ENCODE measurements around the gene LIMS2. TPM values are rescaled to one million over a fixed set of nuclear protein-coding genes. Genes with fewer than 3 reads are reported as not detected.

Gene LIMS2, protein sequence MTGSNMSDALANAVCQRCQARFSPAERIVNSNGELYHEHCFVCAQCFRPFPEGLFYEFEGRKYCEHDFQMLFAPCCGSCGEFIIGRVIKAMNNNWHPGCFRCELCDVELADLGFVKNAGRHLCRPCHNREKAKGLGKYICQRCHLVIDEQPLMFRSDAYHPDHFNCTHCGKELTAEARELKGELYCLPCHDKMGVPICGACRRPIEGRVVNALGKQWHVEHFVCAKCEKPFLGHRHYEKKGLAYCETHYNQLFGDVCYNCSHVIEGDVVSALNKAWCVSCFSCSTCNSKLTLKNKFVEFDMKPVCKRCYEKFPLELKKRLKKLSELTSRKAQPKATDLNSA
- 10 to 100 TPM in 5 of 6 experiments, 1 to 10 TPM in 1; 6.6 to 37.7 (median 19.5) TPM for total RNA-seq
- long read RNA-seq, partial matches to known transcripts = 1 of 7 reads
- long read RNA-seq, other reads (novel, unspliced or antisense) = 6 of 7 reads

GRCh38 chr2:127675331-127676261 is at the start of gene LIMS2:
Gene LIMS2 (minus strand): TSS chr2:127675530. CDS start chr2:127675024, 506 bp downstream.
- Histone ChIP-seq H3K36me3 (no peaks in the 10 kb centered on the region), H3K4me3 (peak within 1 kb of the TSS; percentile 69 to 79 (median 70)), H3K27ac (peak within 1 kb of the TSS; percentile 34 to 70 (median 47)), H3K9me3 (no peaks in the 10 kb centered on the region), H3K27me3 (no peaks in the 10 kb centered on the region), H3K4me1 (peaks cover 0 to 6% (median 0%) of the 10 kb centered on the region in 4 donors)
- ATAC-seq (peak; percentile 82 to 86 (median 82)), DNase-seq (peak in 1 of 3 donors; percentile 71)
- intact Hi-C loops (cut with DNase I) = no loop called here
- WGBS (ENCODE audit: insufficient coverage, low coverage, low lambda C conversion rate, missing lambda C conversion rate) = 5% methylated on average over 23 of the region's 56 CpGs
- TF ChIP-seq, protein P1, sequence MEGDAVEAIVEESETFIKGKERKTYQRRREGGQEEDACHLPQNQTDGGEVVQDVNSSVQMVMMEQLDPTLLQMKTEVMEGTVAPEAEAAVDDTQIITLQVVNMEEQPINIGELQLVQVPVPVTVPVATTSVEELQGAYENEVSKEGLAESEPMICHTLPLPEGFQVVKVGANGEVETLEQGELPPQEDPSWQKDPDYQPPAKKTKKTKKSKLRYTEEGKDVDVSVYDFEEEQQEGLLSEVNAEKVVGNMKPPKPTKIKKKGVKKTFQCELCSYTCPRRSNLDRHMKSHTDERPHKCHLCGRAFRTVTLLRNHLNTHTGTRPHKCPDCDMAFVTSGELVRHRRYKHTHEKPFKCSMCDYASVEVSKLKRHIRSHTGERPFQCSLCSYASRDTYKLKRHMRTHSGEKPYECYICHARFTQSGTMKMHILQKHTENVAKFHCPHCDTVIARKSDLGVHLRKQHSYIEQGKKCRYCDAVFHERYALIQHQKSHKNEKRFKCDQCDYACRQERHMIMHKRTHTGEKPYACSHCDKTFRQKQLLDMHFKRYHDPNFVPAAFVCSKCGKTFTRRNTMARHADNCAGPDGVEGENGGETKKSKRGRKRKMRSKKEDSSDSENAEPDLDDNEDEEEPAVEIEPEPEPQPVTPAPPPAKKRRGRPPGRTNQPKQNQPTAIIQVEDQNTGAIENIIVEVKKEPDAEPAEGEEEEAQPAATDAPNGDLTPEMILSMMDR (IDR thresholded peaks at IDR 0.05) = peak in 3 of 4 donors; percentile 25 to 44 (median 35)
- no peak for TF ChIP-seq POLR2A (IDR thresholded peaks at IDR 0.05)

DNA sequence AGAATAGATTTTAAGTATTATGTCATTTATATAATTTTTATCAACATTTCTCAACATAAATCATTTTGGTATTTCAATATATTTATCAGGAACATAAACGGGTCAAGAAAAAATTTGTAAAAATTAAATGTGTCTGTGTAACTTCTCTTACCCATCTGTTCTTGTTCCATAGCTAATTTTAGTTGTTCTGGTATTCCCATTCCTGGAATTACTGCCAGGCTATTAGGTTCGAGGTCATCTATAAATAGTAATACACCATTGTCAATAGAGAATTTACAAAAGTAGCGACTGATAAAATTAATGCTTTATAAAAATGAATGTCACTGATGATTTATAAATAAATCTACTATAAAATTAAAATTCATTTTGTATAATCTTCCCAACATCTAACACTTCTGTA is 47.5 kb upstream of the LIMS2 start:
- WGBS (ENCODE audit: insufficient coverage, low coverage, low lambda C conversion rate, missing lambda C conversion rate) = 88% methylated on average over 3 of the region's 3 CpGs
- H3K27me3 ChIP-seq = no peaks in the 10 kb centered on the region
- intact Hi-C loops (cut with DNase I) = no loop called here
- no peaks in the 10 kb centered on the region for H3K9me3 ChIP-seq
- ATAC-seq (no peak), DNase-seq (no peak)
- no peaks in the 10 kb centered on the region for H3K4me1 ChIP-seq
- H3K4me3 ChIP-seq = no peak overlapping the region
- no peak overlapping the region for H3K27ac ChIP-seq
- TF ChIP-seq, protein P1 (IDR thresholded peaks at IDR 0.05) = no peak
- TF ChIP-seq POLR2A (IDR thresholded peaks at IDR 0.05) = no peak
- H3K36me3 ChIP-seq = peaks cover 0 to 52% (median 26%) of the 10 kb centered on the region in 4 donors

DNA sequence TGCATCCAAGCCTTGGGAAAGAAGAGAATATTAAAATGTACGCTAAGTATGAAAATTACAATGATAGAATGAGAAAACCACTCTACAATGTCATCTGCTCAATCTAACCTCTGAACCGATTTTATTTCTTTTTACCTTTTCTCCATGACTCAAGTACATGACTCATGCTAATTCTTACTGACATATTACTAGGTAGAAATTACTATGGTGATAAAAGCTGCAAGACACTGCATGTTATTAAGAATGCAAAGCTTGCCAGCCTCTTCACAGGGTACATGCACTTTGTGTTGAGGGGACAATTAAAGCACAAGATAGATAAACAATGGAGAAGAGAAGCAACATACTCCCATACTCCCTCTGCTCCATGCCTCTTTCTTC is 46.6 kb upstream of the LIMS2 start:
- no peaks in the 10 kb centered on the region for H3K9me3 ChIP-seq
- 96% methylated on average over 2 of the region's 2 CpGs for WGBS (ENCODE audit: insufficient coverage, low coverage, low lambda C conversion rate, missing lambda C conversion rate)
- H3K27ac ChIP-seq = no peak overlapping the region
- ATAC-seq = no peak
- no peaks in the 10 kb centered on the region for H3K27me3 ChIP-seq
- no peaks in the 10 kb centered on the region for H3K4me1 ChIP-seq
- no peak for DNase-seq
- TF ChIP-seq POLR2A (IDR thresholded peaks at IDR 0.05) = no peak
- TF ChIP-seq, protein P1 (IDR thresholded peaks at IDR 0.05) = no peak
- intact Hi-C loops (cut with DNase I) = no loop called here
- H3K36me3 ChIP-seq = peaks cover 0 to 52% (median 26%) of the 10 kb centered on the region in 4 donors
- no peak overlapping the region for H3K4me3 ChIP-seq

DNA sequence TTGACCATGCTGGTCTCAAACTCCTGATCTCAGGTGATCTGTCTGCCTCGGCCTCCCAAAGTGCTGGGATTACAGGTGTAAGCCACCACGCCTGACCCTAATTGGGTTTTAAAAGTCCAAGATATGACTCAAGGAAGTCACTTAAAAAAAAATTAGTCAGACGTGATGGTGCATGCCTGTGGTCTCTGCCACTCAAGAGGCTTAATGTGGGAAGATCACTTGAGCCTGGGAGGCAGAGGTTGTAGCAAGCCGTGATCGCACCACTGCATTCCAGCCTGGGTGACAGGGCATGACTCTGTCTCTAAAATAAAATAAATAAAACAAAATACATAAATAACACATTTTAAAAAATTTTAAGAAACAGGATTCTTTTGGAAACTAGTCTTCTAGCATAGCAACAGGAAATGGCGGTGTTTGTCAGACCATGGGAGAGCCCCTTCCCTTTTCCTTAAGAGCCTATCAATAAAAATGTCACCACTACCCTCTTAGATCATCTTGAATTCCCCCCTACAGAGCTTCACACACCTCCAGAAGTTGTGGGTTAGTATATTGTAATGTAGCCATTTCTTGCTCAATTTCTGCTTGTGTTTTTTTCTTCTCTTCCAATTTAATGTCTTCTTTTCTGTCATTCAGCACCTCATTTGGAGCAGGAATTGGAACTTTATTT is 46.1 kb upstream of the LIMS2 start:
- intact Hi-C loops (cut with DNase I) = no loop called here
- TF ChIP-seq POLR2A (IDR thresholded peaks at IDR 0.05) = no peak
- TF ChIP-seq, protein P1 (IDR thresholded peaks at IDR 0.05) = no peak
- 91% methylated on average over 6 of the region's 6 CpGs for WGBS (ENCODE audit: insufficient coverage, low coverage, low lambda C conversion rate, missing lambda C conversion rate)
- Histone ChIP-seq H3K4me1 (no peaks in the 10 kb centered on the region), H3K4me3 (no peak overlapping the region), H3K27me3 (no peaks in the 10 kb centered on the region), H3K9me3 (no peaks in the 10 kb centered on the region), H3K36me3 (peaks cover 0 to 52% (median 26%) of the 10 kb centered on the region in 4 donors), H3K27ac (no peak overlapping the region)
- DNase-seq = no peak
- ATAC-seq = no peak

All from right lobe of liver (tissue), 6 donors.